ENCODE data around the gene PCNT. TPM values are rescaled to one million over a fixed set of nuclear protein-coding genes. Genes with fewer than 3 reads are reported as not detected.
A peak's percentile ranks its signal among the peaks of the same experiment; 100 is the strongest.

PCNT gene
- total and polyA plus RNA-seq, 9 of the 15 experiments (the other 6 are each of a cell fraction or from before 2014, with no cell fraction given), result 9.1 to 53.5 (median 31.3) TPM

DNA sequence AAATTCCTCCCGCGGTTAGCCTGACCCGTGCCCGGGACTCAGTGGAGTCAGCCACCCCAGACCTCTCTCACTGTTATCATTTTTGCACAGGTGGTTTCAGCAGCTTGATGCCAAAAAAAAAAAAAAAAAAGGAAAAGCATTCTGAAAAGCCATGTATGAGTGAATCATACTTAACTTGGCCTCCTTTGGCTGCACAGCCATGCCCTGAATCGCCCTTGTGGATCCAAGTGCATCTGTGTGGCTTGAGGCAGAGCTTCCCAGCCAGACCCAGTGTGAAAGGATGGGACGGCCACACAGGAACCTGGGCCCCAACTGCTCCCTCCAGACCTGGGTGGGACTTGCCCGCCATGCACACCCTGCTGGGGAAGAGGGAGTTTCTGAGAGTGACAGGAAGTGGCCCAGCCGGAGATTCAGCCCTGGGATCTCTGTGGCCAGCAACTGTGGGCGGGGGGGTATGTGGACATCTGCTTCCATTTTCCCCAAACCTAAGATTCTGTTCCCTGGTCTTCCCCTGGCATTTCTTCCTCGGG is 29.2 kb upstream of the PCNT start (continued):
- TF ChIP-seq, protein P1, sequence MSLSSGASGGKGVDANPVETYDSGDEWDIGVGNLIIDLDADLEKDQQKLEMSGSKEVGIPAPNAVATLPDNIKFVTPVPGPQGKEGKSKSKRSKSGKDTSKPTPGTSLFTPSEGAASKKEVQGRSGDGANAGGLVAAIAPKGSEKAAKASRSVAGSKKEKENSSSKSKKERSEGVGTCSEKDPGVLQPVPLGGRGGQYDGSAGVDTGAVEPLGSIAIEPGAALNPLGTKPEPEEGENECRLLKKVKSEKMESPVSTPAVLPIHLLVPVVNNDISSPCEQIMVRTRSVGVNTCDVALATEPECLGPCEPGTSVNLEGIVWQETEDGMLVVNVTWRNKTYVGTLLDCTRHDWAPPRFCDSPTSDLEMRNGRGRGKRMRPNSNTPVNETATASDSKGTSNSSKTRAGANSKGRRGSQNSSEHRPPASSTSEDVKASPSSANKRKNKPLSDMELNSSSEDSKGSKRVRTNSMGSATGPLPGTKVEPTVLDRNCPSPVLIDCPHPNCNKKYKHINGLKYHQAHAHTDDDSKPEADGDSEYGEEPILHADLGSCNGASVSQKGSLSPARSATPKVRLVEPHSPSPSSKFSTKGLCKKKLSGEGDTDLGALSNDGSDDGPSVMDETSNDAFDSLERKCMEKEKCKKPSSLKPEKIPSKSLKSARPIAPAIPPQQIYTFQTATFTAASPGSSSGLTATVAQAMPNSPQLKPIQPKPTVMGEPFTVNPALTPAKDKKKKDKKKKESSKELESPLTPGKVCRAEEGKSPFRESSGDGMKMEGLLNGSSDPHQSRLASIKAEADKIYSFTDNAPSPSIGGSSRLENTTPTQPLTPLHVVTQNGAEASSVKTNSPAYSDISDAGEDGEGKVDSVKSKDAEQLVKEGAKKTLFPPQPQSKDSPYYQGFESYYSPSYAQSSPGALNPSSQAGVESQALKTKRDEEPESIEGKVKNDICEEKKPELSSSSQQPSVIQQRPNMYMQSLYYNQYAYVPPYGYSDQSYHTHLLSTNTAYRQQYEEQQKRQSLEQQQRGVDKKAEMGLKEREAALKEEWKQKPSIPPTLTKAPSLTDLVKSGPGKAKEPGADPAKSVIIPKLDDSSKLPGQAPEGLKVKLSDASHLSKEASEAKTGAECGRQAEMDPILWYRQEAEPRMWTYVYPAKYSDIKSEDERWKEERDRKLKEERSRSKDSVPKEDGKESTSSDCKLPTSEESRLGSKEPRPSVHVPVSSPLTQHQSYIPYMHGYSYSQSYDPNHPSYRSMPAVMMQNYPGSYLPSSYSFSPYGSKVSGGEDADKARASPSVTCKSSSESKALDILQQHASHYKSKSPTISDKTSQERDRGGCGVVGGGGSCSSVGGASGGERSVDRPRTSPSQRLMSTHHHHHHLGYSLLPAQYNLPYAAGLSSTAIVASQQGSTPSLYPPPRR (CRISPR knock-in tag; IDR thresholded peaks at IDR 0.05; ENCODE audit: borderline replicate concordance), result 0 out of 2 replicates have a peak, but pooled peaks have one; percentile 26
- TF ChIP-seq ZNF717 (CRISPR knock-in tag; IDR thresholded peaks at IDR 0.05), result no peak
- peak; percentile 28; the same call in 1 of the 2 replicates for TF ChIP-seq RAD51 (IDR thresholded peaks at IDR 0.05; ENCODE audit: borderline replicate concordance, low read depth)
- no peak for TF ChIP-seq NONO (IDR thresholded peaks at IDR 0.05; ENCODE audit: low read depth in 2 of 2, low read length in 1 of 2)
- TF ChIP-seq, protein P2, sequence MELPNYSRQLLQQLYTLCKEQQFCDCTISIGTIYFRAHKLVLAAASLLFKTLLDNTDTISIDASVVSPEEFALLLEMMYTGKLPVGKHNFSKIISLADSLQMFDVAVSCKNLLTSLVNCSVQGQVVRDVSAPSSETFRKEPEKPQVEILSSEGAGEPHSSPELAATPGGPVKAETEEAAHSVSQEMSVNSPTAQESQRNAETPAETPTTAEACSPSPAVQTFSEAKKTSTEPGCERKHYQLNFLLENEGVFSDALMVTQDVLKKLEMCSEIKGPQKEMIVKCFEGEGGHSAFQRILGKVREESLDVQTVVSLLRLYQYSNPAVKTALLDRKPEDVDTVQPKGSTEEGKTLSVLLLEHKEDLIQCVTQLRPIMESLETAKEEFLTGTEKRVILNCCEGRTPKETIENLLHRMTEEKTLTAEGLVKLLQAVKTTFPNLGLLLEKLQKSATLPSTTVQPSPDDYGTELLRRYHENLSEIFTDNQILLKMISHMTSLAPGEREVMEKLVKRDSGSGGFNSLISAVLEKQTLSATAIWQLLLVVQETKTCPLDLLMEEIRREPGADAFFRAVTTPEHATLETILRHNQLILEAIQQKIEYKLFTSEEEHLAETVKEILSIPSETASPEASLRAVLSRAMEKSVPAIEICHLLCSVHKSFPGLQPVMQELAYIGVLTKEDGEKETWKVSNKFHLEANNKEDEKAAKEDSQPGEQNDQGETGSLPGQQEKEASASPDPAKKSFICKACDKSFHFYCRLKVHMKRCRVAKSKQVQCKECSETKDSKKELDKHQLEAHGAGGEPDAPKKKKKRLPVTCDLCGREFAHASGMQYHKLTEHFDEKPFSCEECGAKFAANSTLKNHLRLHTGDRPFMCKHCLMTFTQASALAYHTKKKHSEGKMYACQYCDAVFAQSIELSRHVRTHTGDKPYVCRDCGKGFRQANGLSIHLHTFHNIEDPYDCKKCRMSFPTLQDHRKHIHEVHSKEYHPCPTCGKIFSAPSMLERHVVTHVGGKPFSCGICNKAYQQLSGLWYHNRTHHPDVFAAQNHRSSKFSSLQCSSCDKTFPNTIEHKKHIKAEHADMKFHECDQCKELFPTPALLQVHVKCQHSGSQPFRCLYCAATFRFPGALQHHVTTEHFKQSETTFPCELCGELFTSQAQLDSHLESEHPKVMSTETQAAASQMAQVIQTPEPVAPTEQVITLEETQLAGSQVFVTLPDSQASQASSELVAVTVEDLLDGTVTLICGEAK (IDR thresholded peaks at IDR 0.05), result peak; percentile 71
- TF ChIP-seq, protein P2 (CRISPR knock-in tag; IDR thresholded peaks at IDR 0.05), result no peak
- TF ChIP-seq, protein P3, sequence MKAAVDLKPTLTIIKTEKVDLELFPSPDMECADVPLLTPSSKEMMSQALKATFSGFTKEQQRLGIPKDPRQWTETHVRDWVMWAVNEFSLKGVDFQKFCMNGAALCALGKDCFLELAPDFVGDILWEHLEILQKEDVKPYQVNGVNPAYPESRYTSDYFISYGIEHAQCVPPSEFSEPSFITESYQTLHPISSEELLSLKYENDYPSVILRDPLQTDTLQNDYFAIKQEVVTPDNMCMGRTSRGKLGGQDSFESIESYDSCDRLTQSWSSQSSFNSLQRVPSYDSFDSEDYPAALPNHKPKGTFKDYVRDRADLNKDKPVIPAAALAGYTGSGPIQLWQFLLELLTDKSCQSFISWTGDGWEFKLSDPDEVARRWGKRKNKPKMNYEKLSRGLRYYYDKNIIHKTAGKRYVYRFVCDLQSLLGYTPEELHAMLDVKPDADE (conservative IDR thresholded peaks at IDR 0.05; ENCODE audit: control insufficient read depth, low read depth, low read length), result 0 out of 2 replicates have a peak, but pooled peaks have one; percentile 13
- TF ChIP-seq, protein P4, sequence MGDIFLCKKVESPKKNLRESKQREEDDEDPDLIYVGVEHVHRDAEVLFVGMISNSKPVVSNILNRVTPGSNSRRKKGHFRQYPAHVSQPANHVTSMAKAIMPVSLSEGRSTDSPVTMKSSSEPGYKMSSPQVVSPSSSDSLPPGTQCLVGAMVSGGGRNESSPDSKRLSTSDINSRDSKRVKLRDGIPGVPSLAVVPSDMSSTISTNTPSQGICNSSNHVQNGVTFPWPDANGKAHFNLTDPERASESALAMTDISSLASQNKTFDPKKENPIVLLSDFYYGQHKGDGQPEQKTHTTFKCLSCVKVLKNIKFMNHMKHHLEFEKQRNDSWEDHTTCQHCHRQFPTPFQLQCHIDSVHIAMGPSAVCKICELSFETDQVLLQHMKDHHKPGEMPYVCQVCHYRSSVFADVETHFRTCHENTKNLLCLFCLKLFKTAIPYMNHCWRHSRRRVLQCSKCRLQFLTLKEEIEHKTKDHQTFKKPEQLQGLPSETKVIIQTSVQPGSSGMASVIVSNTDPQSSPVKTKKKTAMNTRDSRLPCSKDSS (IDR thresholded peaks at IDR 0.05; ENCODE audit: low read depth, partially characterized antibody), result no peak
- TF ChIP-seq SLC30A9 (CRISPR knock-in tag; IDR thresholded peaks at IDR 0.05), result no peak
- peak; percentile 85 for TF ChIP-seq ARID1B (IDR thresholded peaks at IDR 0.05)
